Ammon's horn (tissue), 1 donor: ENCODE measurements around the gene CLASRP.

Experiments used
- DNase-seq: peaks from one replicate; pipeline ENCODE4 v3.0.0-alpha.2; 2016; ENCODE audit warnings: low spot score

Gene CLASRP

GRCh38 chr19:45061965-45062364 is 23.1 kb downstream of the CLASRP start:
- no peak for DNase-seq

GRCh38 chr19:45063851-45064801 is 25.3 kb downstream of the CLASRP start:
- no peak for DNase-seq

GRCh38 chr19:45066921-45067661 is 28.2 kb downstream of the CLASRP start:
- DNase-seq: no peak

GRCh38 chr19:45068041-45068440 is 29.2 kb downstream of the CLASRP start:
- DNase-seq: no peak

GRCh38 chr19:45069056-45069455 is 30.2 kb downstream of the CLASRP start:
- no peak for DNase-seq

- no peak for DNase-seq
These were observed 31.4 kb downstream of the CLASRP start for GRCh38 chr19:45070214-45070613.

- DNase-seq: no peak
These were observed 32.2 kb downstream of the CLASRP start for GRCh38 chr19:45070861-45071544.

GRCh38 chr19:45071545-45071938 is 32.7 kb downstream of the CLASRP start:
- DNase-seq: no peak

- DNase-seq: no peak
These were observed 33.3 kb downstream of the CLASRP start for GRCh38 chr19:45071969-45072790.

- DNase-seq: no peak
These were observed 36.0 kb downstream of the CLASRP start for GRCh38 chr19:45074744-45075300.

GRCh38 chr19:45075301-45076028 is 36.6 kb downstream of the CLASRP start:
- DNase-seq: peak; percentile 77

GRCh38 chr19:45076029-45076850 is 37.4 kb downstream of the CLASRP start, which contains the start of gene ZNF296:
TSS of gene ZNF296 (minus strand) at chr19:45076478. CDS start at chr19:45076373, 105 bp downstream.
- DNase-seq: peak; percentile 35

GRCh38 chr19:45076851-45077730 is 38.2 kb downstream of the CLASRP start:
- DNase-seq: no peak

GRCh38 chr19:45078390-45079062 is 39.7 kb downstream of the CLASRP start:
- no peak for DNase-seq

- DNase-seq: peak; percentile 72
These were observed 40.4 kb downstream of the CLASRP start, which contains the start of gene GEMIN7 for GRCh38 chr19:45079063-45079910. TSS of gene GEMIN7 (plus strand) at chr19:45079260. CDS start at chr19:45090115, 10,855 bp downstream.

- no peak for DNase-seq
These were observed 41.1 kb downstream of the CLASRP start for GRCh38 chr19:45079911-45080370.

- no peak for DNase-seq
These were observed 43.3 kb downstream of the CLASRP start for GRCh38 chr19:45082170-45082569.
